BE2C (cell line): ENCODE data around the gene CCDC122.
A peak's percentile ranks its signal among the peaks of the same experiment; 100 is the strongest.

ENCODE experiments used
- DNase-seq: peaks from one replicate; pipeline ENCODE4 v3.0.0-alpha.2; 2020
- H3K27me3 ChIP-seq: fragments of 250-450 bp; sonication (Bioruptor Pico); 2 replicates; pipeline ENCODE4 v1.5.1; 2020; ENCODE audit warnings: mild to moderate bottlenecking
- H3K36me3 ChIP-seq: fragments of 250-450 bp; sonication (Bioruptor Pico); 2 replicates; pipeline ENCODE4 v1.5.1; 2020; ENCODE audit warnings: mild to moderate bottlenecking
- H3K4me1 ChIP-seq: fragments of 250-450 bp; sonication (Bioruptor Pico); 2 replicates; pipeline ENCODE4 v1.5.1; 2020
- H3K4me3 ChIP-seq: 2 replicates; pipeline ENCODE4 v1.5.1; 2011; ENCODE audit warnings: low read depth, low read length
- H3K9me3 ChIP-seq: fragments of 250-450 bp; sonication (Bioruptor Pico); 2 replicates; pipeline ENCODE4 v1.5.1; 2020
- TF ChIP-seq, protein P1 (sequence below): IDR thresholded peaks from 2 replicates; pipeline ENCODE4 v1.5.1; 2012; ENCODE audit warnings: mild to moderate bottlenecking, low read depth, low read length

The CCDC122 gene

DNA sequence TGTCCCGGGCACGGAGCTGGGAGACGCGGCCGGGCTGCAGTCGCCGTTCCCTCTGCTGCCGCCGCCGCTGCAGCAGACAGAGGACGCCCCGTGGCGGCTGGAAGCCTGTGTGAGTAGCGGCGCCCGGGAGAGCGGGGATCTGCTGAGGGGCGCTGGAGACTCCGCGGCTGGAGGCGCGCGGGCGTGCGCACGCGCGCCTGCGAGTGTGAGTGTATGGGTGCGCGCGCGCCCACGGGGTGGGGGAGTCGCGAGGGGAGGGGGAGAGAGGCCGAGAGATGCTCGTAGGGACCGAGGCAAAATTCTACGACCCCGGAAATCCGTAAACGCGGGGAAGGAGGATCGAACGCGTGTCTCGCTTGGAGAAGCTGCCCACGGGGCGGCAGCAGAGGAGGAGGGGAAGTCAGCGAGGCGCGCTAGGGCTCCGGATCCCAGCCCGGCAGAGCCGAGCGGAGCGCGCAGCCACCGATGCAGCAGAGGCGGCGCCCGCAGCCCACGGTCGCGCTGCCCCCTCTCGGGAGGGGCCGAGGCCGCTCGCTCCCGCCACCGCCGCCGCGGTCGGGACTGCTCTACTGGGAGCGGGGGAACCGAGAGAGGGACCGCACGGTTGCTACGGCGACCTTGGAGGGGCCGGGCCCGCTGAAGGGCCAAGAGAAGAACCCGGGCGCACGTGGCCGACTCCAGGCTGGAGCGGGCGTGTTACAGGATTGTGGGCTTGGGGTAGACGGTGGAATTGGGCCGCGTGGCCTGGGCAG lies 92.6 kb downstream of the CCDC122 start, which contains the start of gene ENOX1:
Gene ENOX1 (minus strand): TSS at position 207 of the 752 bp plus-strand sequence.
- no peaks in the 10 kb centered on the region for H3K27me3 ChIP-seq
- DNase-seq = peak; percentile 90
- H3K4me3 ChIP-seq = peak within 1 kb of the TSS; percentile 73
- peaks cover 18% of the 10 kb centered on the region for H3K4me1 ChIP-seq
- H3K36me3 ChIP-seq = no peaks in the 10 kb centered on the region
- H3K9me3 ChIP-seq = no peaks in the 10 kb centered on the region
- TF ChIP-seq, protein P1, sequence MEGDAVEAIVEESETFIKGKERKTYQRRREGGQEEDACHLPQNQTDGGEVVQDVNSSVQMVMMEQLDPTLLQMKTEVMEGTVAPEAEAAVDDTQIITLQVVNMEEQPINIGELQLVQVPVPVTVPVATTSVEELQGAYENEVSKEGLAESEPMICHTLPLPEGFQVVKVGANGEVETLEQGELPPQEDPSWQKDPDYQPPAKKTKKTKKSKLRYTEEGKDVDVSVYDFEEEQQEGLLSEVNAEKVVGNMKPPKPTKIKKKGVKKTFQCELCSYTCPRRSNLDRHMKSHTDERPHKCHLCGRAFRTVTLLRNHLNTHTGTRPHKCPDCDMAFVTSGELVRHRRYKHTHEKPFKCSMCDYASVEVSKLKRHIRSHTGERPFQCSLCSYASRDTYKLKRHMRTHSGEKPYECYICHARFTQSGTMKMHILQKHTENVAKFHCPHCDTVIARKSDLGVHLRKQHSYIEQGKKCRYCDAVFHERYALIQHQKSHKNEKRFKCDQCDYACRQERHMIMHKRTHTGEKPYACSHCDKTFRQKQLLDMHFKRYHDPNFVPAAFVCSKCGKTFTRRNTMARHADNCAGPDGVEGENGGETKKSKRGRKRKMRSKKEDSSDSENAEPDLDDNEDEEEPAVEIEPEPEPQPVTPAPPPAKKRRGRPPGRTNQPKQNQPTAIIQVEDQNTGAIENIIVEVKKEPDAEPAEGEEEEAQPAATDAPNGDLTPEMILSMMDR = peak; percentile 36; the same call in 1 of the 2 replicates

DNA sequence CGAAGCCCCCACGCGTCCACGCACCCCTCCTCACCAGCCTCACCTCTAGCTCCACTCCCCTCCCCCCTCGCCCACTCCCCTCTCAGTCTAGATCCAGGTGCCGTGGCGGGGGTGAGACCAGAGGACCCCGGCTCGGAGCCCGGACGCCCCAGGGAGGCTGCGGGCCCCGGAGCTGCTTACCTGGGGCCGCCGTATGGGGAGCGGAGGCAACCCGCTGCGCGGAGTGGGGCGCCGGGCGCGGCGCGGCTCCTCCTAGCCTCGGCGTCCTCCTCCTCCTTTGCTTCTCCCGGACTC lies 93.1 kb downstream of the CCDC122 start:
- Histone ChIP-seq H3K9me3 (no peaks in the 10 kb centered on the region), H3K36me3 (no peaks in the 10 kb centered on the region), H3K4me1 (peaks cover 18% of the 10 kb centered on the region), H3K4me3 (peak overlapping the region; percentile 73), H3K27me3 (no peaks in the 10 kb centered on the region)
- TF ChIP-seq, protein P1 = no peak
- no peak for DNase-seq
